Measurements from ENCODE around the gene CYB561. TPM values are rescaled to one million over a fixed set of nuclear protein-coding genes. Genes with fewer than 3 reads are reported as not detected.

CYB561 gene
- total RNA-seq, 1 experiment from 2014 or later = 67.6 TPM

GRCh38 chr17:63419398-63419797, 26.7 kb downstream of the CYB561 start:
- POLR2A ChIA-PET = no interaction called here
- H3K4me3 ChIP-seq (replicated peaks in 1 of 2; ENCODE audit: low read depth in 1 of 2, low read length in 2 of 2) = no peak overlapping the region
- no TSS peak for BruUV-seq (replicated peaks)
- no peaks in the 10 kb centered on the region for H4K20me1 ChIP-seq (ENCODE audit: insufficient read depth)
- DNase-seq (ENCODE audit: low read depth, low spot score) (no peak), ATAC-seq (no peak)
- H2AFZ ChIP-seq (ENCODE audit: low read depth, low read length, poor library complexity, severe bottlenecking) = no peak overlapping the region
- H3K4me2 ChIP-seq (ENCODE audit: low read length) = no peak overlapping the region
- no peak for TF ChIP-seq FOSL1 (IDR thresholded peaks at IDR 0.05; ENCODE audit: low read depth)
- no peak for TF ChIP-seq ATF3 (IDR thresholded peaks at IDR 0.05)
- TF ChIP-seq EZH2phosphoT487 (IDR thresholded peaks at IDR 0.05; ENCODE audit: borderline replicate concordance) = no peak
- no peak for TF ChIP-seq ZNF274 (IDR thresholded peaks at IDR 0.05; ENCODE audit: low read depth, low read length)
- no peak for TF ChIP-seq EGR1 (IDR thresholded peaks at IDR 0.05; ENCODE audit: low read depth)
- TF ChIP-seq POLR2AphosphoS5 (IDR thresholded peaks at IDR 0.05; ENCODE audit: low read depth, low read length) = no peak
- TF ChIP-seq RAD21 (IDR thresholded peaks at IDR 0.05; ENCODE audit: low read depth) = no peak
- TF ChIP-seq SIN3A (IDR thresholded peaks at IDR 0.05; ENCODE audit: low read depth) = no peak
- no peak for TF ChIP-seq ZFX (IDR thresholded peaks at IDR 0.05)
- no peak for TF ChIP-seq CEBPB (IDR thresholded peaks at IDR 0.05; ENCODE audit: low read depth)
- TF ChIP-seq YY1 (IDR thresholded peaks at IDR 0.05; ENCODE audit: extremely low read depth, insufficient replicate concordance, low read depth, low read length) = no peak
- H3K36me3 ChIP-seq (ENCODE audit: control insufficient read depth in 1 of 2, insufficient read depth in 2 of 2, low read length in 2 of 2) = 0 out of 4 replicates have a peak, but pooled peaks cover 0 to 6% of the 10 kb centered on the region in 2 experiments
- no peaks in the 10 kb centered on the region for H3K79me2 ChIP-seq (ENCODE audit: insufficient read depth, low read length)
- no peaks in the 10 kb centered on the region for H3K9me2 ChIP-seq (ENCODE audit: insufficient read depth)
- CTCF ChIA-PET = interaction anchor here (1.0 kb wide), 1 partner anchor 13 kb away, joined by 4 read pairs; no protein-coding TSS in a partner anchor
- no peaks in the 10 kb centered on the region for H3K9me3 ChIP-seq (ENCODE audit: control insufficient read depth in 1 of 2, insufficient read depth in 1 of 2, low read depth in 1 of 2, low read length in 2 of 2)
- H3K9ac ChIP-seq (ENCODE audit: low read length) = no peak overlapping the region
- H3K27ac ChIP-seq (ENCODE audit: low read depth, low read length) = no peak overlapping the region
- RAD21 ChIA-PET (ENCODE audit: low non-redundant PET in 1 of 2, low total read pairs in 2 of 2, uncharacterized antibody in 2 of 2, unreplicated experiment in 2 of 2) = no interaction called here
- no peaks in the 10 kb centered on the region for H3K4me1 ChIP-seq (ENCODE audit: control insufficient read depth in 1 of 2, insufficient read depth in 2 of 2, low read length in 2 of 2)
- intact Hi-C loops (cut with micrococcal nuclease) = no loop called here
- no peaks in the 10 kb centered on the region for H3K27me3 ChIP-seq (ENCODE audit: insufficient read depth, low read length)

- Histone ChIP-seq H2AFZ (ENCODE audit: low read depth, low read length, poor library complexity, severe bottlenecking) (no peak overlapping the region), H3K27me3 (ENCODE audit: insufficient read depth, low read length) (no peaks in the 10 kb centered on the region), H4K20me1 (ENCODE audit: insufficient read depth) (no peaks in the 10 kb centered on the region), H3K9me3 (ENCODE audit: control insufficient read depth in 1 of 2, insufficient read depth in 1 of 2, low read depth in 1 of 2, low read length in 2 of 2) (no peaks in the 10 kb centered on the region), H3K9ac (ENCODE audit: low read length) (no peak overlapping the region), H3K4me3 (replicated peaks in 1 of 2; ENCODE audit: low read depth in 1 of 2, low read length in 2 of 2) (no peak overlapping the region), H3K9me2 (ENCODE audit: insufficient read depth) (no peaks in the 10 kb centered on the region), H3K4me1 (ENCODE audit: control insufficient read depth in 1 of 2, insufficient read depth in 2 of 2, low read length in 2 of 2) (no peaks in the 10 kb centered on the region), H3K36me3 (ENCODE audit: control insufficient read depth in 1 of 2, insufficient read depth in 2 of 2, low read length in 2 of 2) (0 out of 4 replicates have a peak, but pooled peaks cover 0 to 6% of the 10 kb centered on the region in 2 experiments), H3K4me2 (ENCODE audit: low read length) (no peak overlapping the region), H3K27ac (ENCODE audit: low read depth, low read length) (no peak overlapping the region), H3K79me2 (ENCODE audit: insufficient read depth, low read length) (no peaks in the 10 kb centered on the region)
- ChIA-PET RAD21 (ENCODE audit: low non-redundant PET in 1 of 2, low total read pairs in 2 of 2, uncharacterized antibody in 2 of 2, unreplicated experiment in 2 of 2) (no interaction called here), CTCF (interaction anchor here (1.0 kb wide), 1 partner anchor 12 kb away, joined by 4 read pairs; no protein-coding TSS in a partner anchor), POLR2A (no interaction called here)
- BruUV-seq (replicated peaks) = no TSS peak
- no peak for TF ChIP-seq ZBTB33 (IDR thresholded peaks at IDR 0.05; ENCODE audit: extremely low read depth, insufficient replicate concordance, low read length)
- TF ChIP-seq ZNF274 (IDR thresholded peaks at IDR 0.05; ENCODE audit: low read depth, low read length) = no peak
- no peak for TF ChIP-seq FOSL1 (IDR thresholded peaks at IDR 0.05; ENCODE audit: low read depth)
- DNase-seq (ENCODE audit: low read depth, low spot score) (no peak), ATAC-seq (no peak)
- intact Hi-C loops (cut with micrococcal nuclease) = no loop called here
These were observed 27.6 kb downstream of the CYB561 start for GRCh38 chr17:63418540-63418939.

Data from HCT116 (cell line).